ENCODE results near the gene CWC15. TPM values are rescaled to one million over a fixed set of nuclear protein-coding genes. Genes with fewer than 3 reads are reported as not detected.

CWC15 gene
- total RNA-seq, 2 experiments from 2014 or later: 42.5 to 66.0 TPM

- ChIA-PET CTCF (ENCODE audit: unreplicated experiment) (no interaction called here), POLR2A (no interaction called here)
- Histone ChIP-seq H3K9me2 (ENCODE audit: insufficient read depth, low read length) (no peaks in the 10 kb centered on the region), H4K20me1 (ENCODE audit: insufficient read depth, low read length) (no peaks in the 10 kb centered on the region), H2AFZ (ENCODE audit: low read length) (no peak overlapping the region), H3K4me3 (ENCODE audit: low read depth, low read length, poor library complexity, severe bottlenecking) (no peak overlapping the region), H3K79me2 (ENCODE audit: insufficient read depth, low read depth, low read length) (no peaks in the 10 kb centered on the region), H3K36me3 (ENCODE audit: insufficient read depth, low read length) (no peaks in the 10 kb centered on the region), H3K4me2 (ENCODE audit: low read length) (no peak overlapping the region), H3K4me1 (ENCODE audit: insufficient read depth, low read length, poor library complexity, severe bottlenecking) (no peaks in the 10 kb centered on the region), H3K9me3 (ENCODE audit: low read length) (no peaks in the 10 kb centered on the region), H3K27ac (ENCODE audit: low read depth, low read length, poor library complexity, severe bottlenecking) (no peak overlapping the region)
- no peak for TF ChIP-seq CTCF (conservative IDR thresholded peaks at IDR 0.05; ENCODE audit: low read length)
- no peak for TF ChIP-seq EZH2phosphoT487 (IDR thresholded peaks at IDR 0.05; ENCODE audit: borderline replicate concordance, low read depth, low read length)
- intact Hi-C loops (cut with micrococcal nuclease; ENCODE audit: unreplicated experiment): no loop called here
- no TSS peak for BruUV-seq (replicated peaks)
- no peak for DNase-seq (ENCODE audit: low spot score)
These were observed 30.4 kb upstream of the CWC15 start for GRCh38 chr11:95003716-95004115.

- no peaks in the 10 kb centered on the region for H4K20me1 ChIP-seq (ENCODE audit: insufficient read depth, low read length)
- H3K9me2 ChIP-seq (ENCODE audit: insufficient read depth, low read length): peaks cover 2% of the 10 kb centered on the region; the same call in 1 of the 2 replicates
- no peaks in the 10 kb centered on the region for H3K79me2 ChIP-seq (ENCODE audit: insufficient read depth, low read depth, low read length)
- ChIA-PET POLR2A (no interaction called here), CTCF (ENCODE audit: unreplicated experiment) (no interaction called here)
- BruUV-seq (replicated peaks): no TSS peak
- DNase-seq (ENCODE audit: low spot score): no peak
- no peak overlapping the region for H2AFZ ChIP-seq (ENCODE audit: low read length)
- TF ChIP-seq EZH2phosphoT487 (IDR thresholded peaks at IDR 0.05; ENCODE audit: borderline replicate concordance, low read depth, low read length) (no peak), CTCF (conservative IDR thresholded peaks at IDR 0.05; ENCODE audit: low read length) (no peak)
- H3K4me3 ChIP-seq (ENCODE audit: low read depth, low read length, poor library complexity, severe bottlenecking): no peak overlapping the region
- H3K9me3 ChIP-seq (ENCODE audit: low read length): no peaks in the 10 kb centered on the region
- no peaks in the 10 kb centered on the region for H3K4me1 ChIP-seq (ENCODE audit: insufficient read depth, low read length, poor library complexity, severe bottlenecking)
- H3K4me2 ChIP-seq (ENCODE audit: low read length): no peak overlapping the region
- intact Hi-C loops (cut with micrococcal nuclease; ENCODE audit: unreplicated experiment): no loop called here
- H3K27ac ChIP-seq (ENCODE audit: low read depth, low read length, poor library complexity, severe bottlenecking): no peak overlapping the region
- H3K36me3 ChIP-seq (ENCODE audit: insufficient read depth, low read length): no peaks in the 10 kb centered on the region
These were observed 24.9 kb upstream of the CWC15 start for GRCh38 chr11:94998285-94998684.

DNA sequence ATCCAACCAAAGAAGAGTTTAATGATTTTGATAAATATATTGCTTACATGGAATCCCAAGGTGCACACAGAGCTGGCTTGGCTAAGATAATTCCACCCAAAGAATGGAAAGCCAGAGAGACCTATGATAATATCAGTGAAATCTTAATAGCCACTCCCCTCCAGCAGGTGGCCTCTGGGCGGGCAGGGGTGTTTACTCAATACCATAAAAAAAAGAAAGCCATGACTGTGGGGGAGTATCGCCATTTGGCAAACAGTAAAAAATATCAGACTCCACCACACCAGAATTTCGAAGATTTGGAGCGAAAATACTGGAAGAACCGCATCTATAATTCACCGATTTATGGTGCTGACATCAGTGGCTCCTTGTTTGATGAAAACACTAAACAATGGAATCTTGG is 24.1 kb upstream of the CWC15 start:
- no TSS peak for BruUV-seq (replicated peaks)
- H3K27ac ChIP-seq (ENCODE audit: low read depth, low read length, poor library complexity, severe bottlenecking): no peak overlapping the region
- H3K4me2 ChIP-seq (ENCODE audit: low read length): no peak overlapping the region
- H3K4me3 ChIP-seq (ENCODE audit: low read depth, low read length, poor library complexity, severe bottlenecking): no peak overlapping the region
- no peaks in the 10 kb centered on the region for H3K36me3 ChIP-seq (ENCODE audit: insufficient read depth, low read length)
- no peaks in the 10 kb centered on the region for H3K9me3 ChIP-seq (ENCODE audit: low read length)
- no peak for DNase-seq (ENCODE audit: low spot score)
- no peak overlapping the region for H2AFZ ChIP-seq (ENCODE audit: low read length)
- no peak for TF ChIP-seq EZH2phosphoT487 (IDR thresholded peaks at IDR 0.05; ENCODE audit: borderline replicate concordance, low read depth, low read length)
- TF ChIP-seq CTCF (conservative IDR thresholded peaks at IDR 0.05; ENCODE audit: low read length): peak; percentile 55
- no peaks in the 10 kb centered on the region for H3K79me2 ChIP-seq (ENCODE audit: insufficient read depth, low read depth, low read length)
- no peaks in the 10 kb centered on the region for H3K4me1 ChIP-seq (ENCODE audit: insufficient read depth, low read length, poor library complexity, severe bottlenecking)
- no peaks in the 10 kb centered on the region for H4K20me1 ChIP-seq (ENCODE audit: insufficient read depth, low read length)
- ChIA-PET CTCF (ENCODE audit: unreplicated experiment) (no interaction called here), POLR2A (no interaction called here)
- intact Hi-C loops (cut with micrococcal nuclease; ENCODE audit: unreplicated experiment): no loop called here
- H3K9me2 ChIP-seq (ENCODE audit: insufficient read depth, low read length): peaks cover 2% of the 10 kb centered on the region; the same call in 1 of the 2 replicates

All from OCI-LY7 (cell line).